Measurements from ENCODE around the gene IDH3A.

IDH3A gene

GRCh38 chr15:78192826-78193594 lies 43.8 kb downstream of the IDH3A start:
- H3K4me1 ChIP-seq (ENCODE audit: control insufficient read depth, insufficient read depth, low read length, unreplicated experiment) = no peaks in the 10 kb centered on the region
- H3K4me3 ChIP-seq (ENCODE audit: low read depth, low read length) = no peak overlapping the region
- no peak overlapping the region for H2AFZ ChIP-seq (ENCODE audit: low read length, unreplicated experiment)
- no peaks in the 10 kb centered on the region for H3K36me3 ChIP-seq (ENCODE audit: insufficient read depth, low read length)
- H3K79me2 ChIP-seq (ENCODE audit: control insufficient read depth, insufficient read depth, low read length, unreplicated experiment) = no peaks in the 10 kb centered on the region
- H3K27me3 ChIP-seq (ENCODE audit: insufficient read depth, low read length) = peaks cover 10% of the 10 kb centered on the region; the same call in 1 of the 2 replicates
- no peak overlapping the region for H3K27ac ChIP-seq (ENCODE audit: low read depth, low read length)

GRCh38 chr15:78193731-78194567 lies 44.8 kb downstream of the IDH3A start:
- no peak overlapping the region for H3K4me3 ChIP-seq (ENCODE audit: low read depth, low read length)
- no peaks in the 10 kb centered on the region for H3K36me3 ChIP-seq (ENCODE audit: insufficient read depth, low read length)
- H3K4me1 ChIP-seq (ENCODE audit: control insufficient read depth, insufficient read depth, low read length, unreplicated experiment) = no peaks in the 10 kb centered on the region
- no peak overlapping the region for H2AFZ ChIP-seq (ENCODE audit: low read length, unreplicated experiment)
- no peaks in the 10 kb centered on the region for H3K79me2 ChIP-seq (ENCODE audit: control insufficient read depth, insufficient read depth, low read length, unreplicated experiment)
- peaks cover 10% of the 10 kb centered on the region; the same call in 1 of the 2 replicates for H3K27me3 ChIP-seq (ENCODE audit: insufficient read depth, low read length)
- no peak overlapping the region for H3K27ac ChIP-seq (ENCODE audit: low read depth, low read length)

GRCh38 chr15:78194568-78194925 lies 45.4 kb downstream of the IDH3A start:
- Histone ChIP-seq H3K4me1 (ENCODE audit: control insufficient read depth, insufficient read depth, low read length, unreplicated experiment) (no peaks in the 10 kb centered on the region), H3K27ac (ENCODE audit: low read depth, low read length) (no peak overlapping the region), H3K79me2 (ENCODE audit: control insufficient read depth, insufficient read depth, low read length, unreplicated experiment) (no peaks in the 10 kb centered on the region), H3K27me3 (ENCODE audit: insufficient read depth, low read length) (peaks cover 10% of the 10 kb centered on the region; the same call in 1 of the 2 replicates), H2AFZ (ENCODE audit: low read length, unreplicated experiment) (no peak overlapping the region), H3K36me3 (ENCODE audit: insufficient read depth, low read length) (no peaks in the 10 kb centered on the region), H3K4me3 (ENCODE audit: low read depth, low read length) (no peak overlapping the region)

GRCh38 chr15:78195735-78196201 lies 46.6 kb downstream of the IDH3A start:
- Histone ChIP-seq H3K4me3 (ENCODE audit: low read depth, low read length) (no peak overlapping the region), H3K36me3 (ENCODE audit: insufficient read depth, low read length) (no peaks in the 10 kb centered on the region), H3K27ac (ENCODE audit: low read depth, low read length) (no peak overlapping the region), H3K79me2 (ENCODE audit: control insufficient read depth, insufficient read depth, low read length, unreplicated experiment) (no peaks in the 10 kb centered on the region), H3K27me3 (ENCODE audit: insufficient read depth, low read length) (peaks cover 6% of the 10 kb centered on the region; the same call in 1 of the 2 replicates), H3K4me1 (ENCODE audit: control insufficient read depth, insufficient read depth, low read length, unreplicated experiment) (no peaks in the 10 kb centered on the region), H2AFZ (ENCODE audit: low read length, unreplicated experiment) (no peak overlapping the region)

- Histone ChIP-seq H3K36me3 (ENCODE audit: insufficient read depth, low read length) (no peaks in the 10 kb centered on the region), H3K79me2 (ENCODE audit: control insufficient read depth, insufficient read depth, low read length, unreplicated experiment) (no peaks in the 10 kb centered on the region), H3K4me1 (ENCODE audit: control insufficient read depth, insufficient read depth, low read length, unreplicated experiment) (no peaks in the 10 kb centered on the region), H3K4me3 (ENCODE audit: low read depth, low read length) (no peak overlapping the region), H2AFZ (ENCODE audit: low read length, unreplicated experiment) (no peak overlapping the region), H3K27ac (ENCODE audit: low read depth, low read length) (no peak overlapping the region), H3K27me3 (ENCODE audit: insufficient read depth, low read length) (no peaks in the 10 kb centered on the region; the same call in 1 of the 2 replicates)
These were observed 48.5 kb downstream of the IDH3A start for GRCh38 chr15:78197632-78198031.

GRCh38 chr15:78200276-78200930 lies 51.2 kb downstream of the IDH3A start:
- Histone ChIP-seq H3K4me3 (ENCODE audit: low read depth, low read length) (no peak overlapping the region), H3K27ac (ENCODE audit: low read depth, low read length) (no peak overlapping the region), H3K79me2 (ENCODE audit: control insufficient read depth, insufficient read depth, low read length, unreplicated experiment) (no peaks in the 10 kb centered on the region), H3K4me1 (ENCODE audit: control insufficient read depth, insufficient read depth, low read length, unreplicated experiment) (no peaks in the 10 kb centered on the region), H2AFZ (ENCODE audit: low read length, unreplicated experiment) (no peak overlapping the region), H3K36me3 (ENCODE audit: insufficient read depth, low read length) (no peaks in the 10 kb centered on the region), H3K27me3 (ENCODE audit: insufficient read depth, low read length) (no peaks in the 10 kb centered on the region; the same call in 1 of the 2 replicates)

GRCh38 chr15:78201281-78202190 lies 52.4 kb downstream of the IDH3A start:
- Histone ChIP-seq H2AFZ (ENCODE audit: low read length, unreplicated experiment) (no peak overlapping the region), H3K27ac (ENCODE audit: low read depth, low read length) (no peak overlapping the region), H3K36me3 (ENCODE audit: insufficient read depth, low read length) (no peaks in the 10 kb centered on the region), H3K4me1 (ENCODE audit: control insufficient read depth, insufficient read depth, low read length, unreplicated experiment) (peaks cover 5% of the 10 kb centered on the region), H3K79me2 (ENCODE audit: control insufficient read depth, insufficient read depth, low read length, unreplicated experiment) (no peaks in the 10 kb centered on the region), H3K27me3 (ENCODE audit: insufficient read depth, low read length) (no peaks in the 10 kb centered on the region; the same call in 1 of the 2 replicates), H3K4me3 (ENCODE audit: low read depth, low read length) (no peak overlapping the region)

GRCh38 chr15:78203346-78204225 lies 54.4 kb downstream of the IDH3A start:
- Histone ChIP-seq H3K79me2 (ENCODE audit: control insufficient read depth, insufficient read depth, low read length, unreplicated experiment) (no peaks in the 10 kb centered on the region), H3K27ac (ENCODE audit: low read depth, low read length) (no peak overlapping the region), H3K27me3 (ENCODE audit: insufficient read depth, low read length) (no peaks in the 10 kb centered on the region; the same call in 1 of the 2 replicates), H3K36me3 (ENCODE audit: insufficient read depth, low read length) (no peaks in the 10 kb centered on the region), H3K4me3 (ENCODE audit: low read depth, low read length) (no peak overlapping the region), H2AFZ (ENCODE audit: low read length, unreplicated experiment) (no peak overlapping the region), H3K4me1 (ENCODE audit: control insufficient read depth, insufficient read depth, low read length, unreplicated experiment) (peaks cover 12% of the 10 kb centered on the region)
